Subcutaneous adipose tissue (tissue), 4 donors: Measurements from ENCODE around the gene SYPL2. TPM values are rescaled to one million over a fixed set of nuclear protein-coding genes. Genes with fewer than 3 reads are reported as not detected.

Source experiments
- total RNA-seq, 4 donors: library from RNA; depleted of rRNA; stranded (reverse); fragments of >200 nt; gene quantifications; one replicate each; pipeline ENCODE4 v1.1.0, GENCODE V29; 2016
- TF ChIP-seq, protein P1 (sequence below): fragments of 450-650 bp; IDR thresholded peaks from one replicate; pipeline ENCODE4 v1.5.1; 2016; ENCODE audit warnings: low read depth, mild to moderate bottlenecking, control low read depth, antibody characterized with exemption, moderate library complexity

Gene SYPL2
- total RNA-seq, 4 donors from 2014 or later = 0.22 to 1.3 (median 0.83) TPM

DNA sequence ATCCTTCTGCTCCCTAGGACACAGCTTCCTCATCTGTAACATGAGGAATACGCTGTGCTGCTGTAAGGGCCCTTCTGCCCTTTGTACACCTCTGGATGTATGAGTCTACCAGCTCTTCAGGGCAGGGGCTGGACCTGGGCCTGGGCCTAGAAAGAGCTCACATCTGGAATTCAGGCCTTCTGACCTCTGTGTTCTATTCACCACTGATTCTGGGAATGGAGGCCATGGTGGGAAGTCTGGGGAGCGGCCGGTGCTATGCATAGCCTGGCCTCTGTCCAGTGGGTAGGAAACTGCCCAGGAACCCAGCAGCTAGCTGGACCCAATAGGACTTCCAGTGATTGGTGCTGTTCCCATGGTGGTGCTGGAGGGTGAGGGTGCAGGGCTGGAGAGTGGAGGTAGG, 62.4 kb downstream of the SYPL2 start:
- TF ChIP-seq, protein P1, sequence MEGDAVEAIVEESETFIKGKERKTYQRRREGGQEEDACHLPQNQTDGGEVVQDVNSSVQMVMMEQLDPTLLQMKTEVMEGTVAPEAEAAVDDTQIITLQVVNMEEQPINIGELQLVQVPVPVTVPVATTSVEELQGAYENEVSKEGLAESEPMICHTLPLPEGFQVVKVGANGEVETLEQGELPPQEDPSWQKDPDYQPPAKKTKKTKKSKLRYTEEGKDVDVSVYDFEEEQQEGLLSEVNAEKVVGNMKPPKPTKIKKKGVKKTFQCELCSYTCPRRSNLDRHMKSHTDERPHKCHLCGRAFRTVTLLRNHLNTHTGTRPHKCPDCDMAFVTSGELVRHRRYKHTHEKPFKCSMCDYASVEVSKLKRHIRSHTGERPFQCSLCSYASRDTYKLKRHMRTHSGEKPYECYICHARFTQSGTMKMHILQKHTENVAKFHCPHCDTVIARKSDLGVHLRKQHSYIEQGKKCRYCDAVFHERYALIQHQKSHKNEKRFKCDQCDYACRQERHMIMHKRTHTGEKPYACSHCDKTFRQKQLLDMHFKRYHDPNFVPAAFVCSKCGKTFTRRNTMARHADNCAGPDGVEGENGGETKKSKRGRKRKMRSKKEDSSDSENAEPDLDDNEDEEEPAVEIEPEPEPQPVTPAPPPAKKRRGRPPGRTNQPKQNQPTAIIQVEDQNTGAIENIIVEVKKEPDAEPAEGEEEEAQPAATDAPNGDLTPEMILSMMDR = no peak

DNA sequence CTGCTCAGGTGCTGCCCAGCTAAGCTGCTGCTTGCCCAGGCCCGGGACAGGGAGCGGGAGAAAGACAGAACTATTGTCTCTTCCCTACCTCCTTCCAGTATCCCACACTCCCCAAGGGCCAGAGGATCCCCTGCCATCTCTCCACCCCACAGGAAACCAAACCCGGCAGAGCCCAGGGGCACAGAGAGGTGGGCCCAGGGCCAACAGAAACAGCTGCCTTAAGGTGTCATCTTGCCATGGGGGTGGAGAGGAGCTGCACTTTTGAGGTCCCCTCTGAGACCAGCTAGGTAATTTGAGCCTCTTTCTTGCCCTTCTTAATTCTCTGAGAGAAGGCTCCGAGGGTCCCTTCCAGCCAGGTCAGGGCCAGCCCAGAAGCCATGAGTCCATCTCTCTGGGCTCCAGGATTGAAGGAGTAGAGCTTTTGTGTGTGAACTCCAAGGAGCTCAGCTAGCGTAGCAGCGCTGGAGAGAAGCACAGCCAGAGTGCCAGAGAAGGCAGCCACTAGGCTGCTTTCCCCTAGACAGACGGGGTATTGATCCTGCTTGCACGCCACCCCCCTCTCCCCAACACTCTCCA, 63.6 kb downstream of the SYPL2 start:
- TF ChIP-seq, protein P1 = no peak

DNA sequence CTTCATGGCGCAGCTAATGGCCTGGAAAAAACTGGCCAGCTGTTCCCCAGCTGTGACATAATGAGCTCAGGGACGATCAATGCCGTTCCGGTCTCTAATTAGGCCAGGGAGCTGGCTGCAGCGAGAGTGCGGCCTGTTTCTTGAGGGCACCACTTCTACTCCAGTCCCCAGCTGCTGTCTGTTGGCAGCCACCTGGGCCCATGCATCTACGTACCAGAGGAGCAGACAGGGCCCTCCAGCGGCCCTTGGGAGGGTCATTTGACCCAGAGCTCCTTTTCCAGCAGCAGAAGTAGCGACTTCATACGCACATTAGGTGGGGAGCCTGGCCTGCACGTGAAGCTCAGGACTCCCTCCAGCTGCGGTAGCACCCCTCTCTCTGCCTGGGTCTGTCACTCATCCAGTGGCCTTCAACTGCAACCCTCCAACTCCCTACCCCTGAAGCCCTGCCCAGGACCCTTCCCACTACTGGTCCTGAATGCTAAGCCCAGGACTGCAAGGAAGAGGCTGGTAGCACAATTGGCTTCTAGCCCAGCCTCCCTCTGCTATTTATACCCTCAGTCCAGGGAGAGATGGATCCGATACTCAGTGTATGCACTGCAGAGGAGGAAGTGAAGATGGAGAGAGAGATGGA, 64.2 kb downstream of the SYPL2 start:
- TF ChIP-seq, protein P1 = no peak

DNA sequence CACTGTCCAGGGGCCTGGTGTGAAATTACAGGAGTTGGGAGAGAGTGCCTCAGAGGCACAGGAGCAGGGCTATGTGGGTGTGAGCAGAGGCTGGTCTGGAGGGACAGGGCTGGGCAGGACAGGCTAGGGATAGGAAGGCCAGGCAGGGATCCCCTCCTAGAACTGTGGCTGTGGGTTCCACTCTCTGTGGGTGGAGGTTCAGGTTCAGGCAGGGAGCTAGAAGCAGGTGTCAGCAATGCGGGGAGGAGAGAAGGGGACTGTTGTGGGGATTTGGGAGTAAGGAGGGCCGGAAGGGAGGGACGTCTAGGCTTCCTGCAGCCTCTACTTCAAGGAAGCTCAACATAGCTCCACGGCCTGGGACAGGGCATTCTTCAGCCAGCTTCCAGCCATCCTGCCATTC, 65.0 kb downstream of the SYPL2 start:
- TF ChIP-seq, protein P1 = no peak

Other genes with a start within 250 kb of the SYPL2 start
- gene CELSR2, start 217.0 kb upstream of the SYPL2 start, total RNA-seq = 1 to 10 TPM in 2 of 4 donors, under 1 TPM in 2; 0.65 to 1.5 (median 1.2) TPM
- 1 to 10 TPM; 2.6 to 7.6 (median 5.9) TPM for gene PSRC1, start 183.4 kb upstream of the SYPL2 start, total RNA-seq
- gene MYBPHL, start 159.5 kb upstream of the SYPL2 start, total RNA-seq = not detected
- 100 to 1,000 TPM; 126 to 140 (median 130) TPM for gene SORT1, start 68.6 kb upstream of the SYPL2 start, total RNA-seq
- gene PSMA5, start 40.1 kb upstream of the SYPL2 start, total RNA-seq = 10 to 100 TPM; 15.1 to 46.0 (median 30.3) TPM
- 1 to 10 TPM; 2.4 to 3.1 (median 2.8) TPM for gene ATXN7L2, start 17.4 kb downstream of the SYPL2 start, total RNA-seq
- 1 to 10 TPM; 4.0 to 6.6 (median 5.5) TPM for gene CYB561D1, start 27.5 kb downstream of the SYPL2 start, total RNA-seq
- gene AMIGO1, start 43.2 kb downstream of the SYPL2 start, total RNA-seq = 1 to 10 TPM; 2.6 to 5.4 (median 3.4) TPM
- gene GPR61, start 73.3 kb downstream of the SYPL2 start, total RNA-seq = not detected
- 1 to 10 TPM; 5.7 to 9.1 (median 7.9) TPM for gene GNAI3, start 82.1 kb downstream of the SYPL2 start, total RNA-seq
- gene GNAT2, start 153.1 kb downstream of the SYPL2 start, total RNA-seq = not detected
- gene AMPD2, start 153.3 kb downstream of the SYPL2 start, total RNA-seq = 10 to 100 TPM; 20.2 to 27.9 (median 25.3) TPM
- 10 to 100 TPM; 16.7 to 35.0 (median 20.9) TPM for gene GSTM4, start 189.6 kb downstream of the SYPL2 start, total RNA-seq
- gene GSTM2, start 201.5 kb downstream of the SYPL2 start, total RNA-seq = 10 to 100 TPM; 38.0 to 87.8 (median 58.4) TPM
- 10 to 100 TPM in 1 of 4 donors, not detected in 3; 42.7 TPM for gene GSTM1, start 221.3 kb downstream of the SYPL2 start, total RNA-seq
- 1 to 10 TPM; 2.8 to 5.7 (median 3.5) TPM for gene GSTM5, start 245.7 kb downstream of the SYPL2 start, total RNA-seq